OCI-LY1 (cell line): ENCODE results near the gene FAM216A.

Experiments used
- CTCF ChIP-seq: fragments of 200-600 bp; sonication (generic), shearing (Covaris generic); IDR thresholded peaks from 2 replicates; pipeline ENCODE4 v1.5.1; 2017; ENCODE audit warnings: mild to moderate bottlenecking, antibody characterized with exemption, low read length, moderate library complexity, mixed read lengths
- EZH2 ChIP-seq: fragments of 200-600 bp; sonication (generic), shearing (Covaris generic); IDR thresholded peaks from 2 replicates; pipeline ENCODE4 v1.8.0; 2017; ENCODE audit warnings: borderline replicate concordance, mixed run types, mild to moderate bottlenecking, antibody characterized with exemption, low read length, moderate library complexity, mixed read lengths

DNA sequence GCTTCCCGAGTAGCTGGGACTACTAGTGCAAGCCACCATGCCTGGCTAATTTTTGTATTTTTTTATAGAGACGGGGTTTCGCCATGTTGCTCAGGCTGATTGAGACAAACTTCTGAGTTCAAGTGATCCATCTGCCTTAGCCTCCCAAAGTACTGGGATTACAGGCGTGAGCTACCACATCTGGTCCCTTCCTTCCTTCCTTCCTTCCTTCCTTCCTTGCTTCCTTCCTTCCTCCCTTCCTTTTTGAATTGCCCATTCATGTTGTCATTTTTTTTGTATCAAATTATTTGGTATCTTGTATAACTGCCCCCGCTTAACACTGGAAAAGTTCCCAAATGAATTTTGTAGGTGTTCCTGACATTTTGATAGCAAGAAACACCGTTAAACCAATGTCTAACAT lies 45.2 kb downstream of the FAM216A start:
- TF ChIP-seq CTCF (no peak), EZH2 (no peak)
